ENCODE measurements around the gene ADAMTS13. TPM values are rescaled to one million over a fixed set of nuclear protein-coding genes. Genes with fewer than 3 reads are reported as not detected.

The ADAMTS13 gene
- total and polyA plus RNA-seq, 12 donors, result 1.5 to 17.8 (median 3.5) TPM

DNA sequence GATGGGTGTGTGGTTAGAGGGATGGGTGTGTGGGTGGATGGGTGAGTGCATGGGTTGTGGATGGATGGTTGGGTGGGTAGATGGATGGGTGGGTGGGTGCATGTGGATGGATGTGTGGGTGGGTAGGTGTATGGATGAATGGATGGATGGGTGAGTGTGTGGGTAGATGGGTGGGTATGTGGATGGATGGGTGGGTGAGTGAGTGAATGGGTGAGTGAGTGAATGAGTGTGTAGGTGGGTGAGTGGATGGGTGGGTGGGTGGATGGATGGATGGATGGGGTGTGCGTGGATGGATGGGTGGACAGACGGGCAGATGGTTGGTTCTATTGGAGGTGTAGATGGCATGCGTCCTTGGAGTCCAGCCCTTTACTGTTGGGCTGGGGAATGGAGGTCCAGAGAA, 28.8 kb upstream of the ADAMTS13 start:
- TF ChIP-seq CTCF (IDR thresholded peaks at IDR 0.05), result no peak
- Histone ChIP-seq H3K27me3 (peaks cover 0 to 36% (median 7%) of the 10 kb centered on the region in 7 donors), H3K36me3 (no peaks in the 10 kb centered on the region), H3K4me3 (no peak overlapping the region), H3K9me3 (no peaks in the 10 kb centered on the region), H3K27ac (no peak overlapping the region), H3K4me1 (no peaks in the 10 kb centered on the region)
- ATAC-seq (no peak), DNase-seq (no peak)
- intact Hi-C loops (cut with DNase I), result no loop called here
- WGBS, 2 donors, result 84 to 90% methylated on average over 3 of the region's 3 CpGs

DNA sequence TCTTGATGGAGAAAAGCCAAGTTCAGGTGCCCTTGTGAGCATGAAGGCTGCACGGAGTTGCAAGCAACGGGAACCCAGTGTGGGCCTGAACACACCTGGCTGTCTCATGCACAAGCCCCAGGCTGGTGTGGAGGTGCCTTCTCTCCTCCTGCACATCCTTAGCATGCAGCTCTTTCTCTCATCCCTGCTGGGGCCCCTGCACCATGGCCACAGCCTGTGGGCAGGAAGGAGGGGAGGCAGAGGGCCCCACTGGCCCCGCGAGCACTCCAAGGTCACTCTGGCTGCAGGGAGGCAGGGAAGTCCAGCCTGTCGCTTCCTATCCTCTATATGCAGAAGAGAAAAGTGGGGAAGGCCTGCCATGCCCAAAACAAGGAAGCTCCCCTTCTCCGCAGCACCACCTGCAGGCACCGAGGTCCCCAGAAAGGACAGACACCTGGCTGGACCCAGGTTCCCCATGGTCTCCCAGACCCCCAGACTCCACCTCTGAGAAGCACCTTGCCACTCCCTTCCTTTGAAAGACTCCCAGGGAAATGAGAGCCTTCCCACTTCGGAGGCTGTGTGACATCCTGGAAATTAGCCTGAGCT, 27.4 kb upstream of the ADAMTS13 start:
- DNase-seq, result no peak
- WGBS, 2 donors, result 38 to 48% methylated on average over 8 of the region's 8 CpGs

DNA sequence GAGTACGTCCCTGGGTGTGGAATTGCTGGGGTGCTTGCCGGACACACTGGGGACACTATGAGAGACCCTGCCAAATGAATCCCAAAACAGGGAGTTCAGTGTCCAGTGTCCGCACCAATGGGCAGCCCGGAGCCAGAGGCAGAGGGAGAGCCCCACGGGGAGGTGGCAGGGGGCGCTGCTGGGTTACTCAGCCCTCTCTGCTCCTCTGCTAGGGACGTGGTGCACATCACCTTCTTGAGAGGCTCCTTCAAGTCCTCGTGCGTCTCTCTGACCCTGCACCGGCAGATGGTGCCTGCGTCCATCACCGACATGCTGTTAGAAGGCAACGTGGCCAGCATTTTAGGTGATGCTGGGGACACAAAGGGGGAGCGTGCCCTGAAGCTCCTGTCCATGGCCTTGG, 25.2 kb upstream of the ADAMTS13 start:
- DNase-seq (no peak), ATAC-seq (peak in 2 of 8 donors; percentile 22 to 25)
- 22 to 24% methylated on average over 14 of the region's 14 CpGs for WGBS, 2 donors
- Histone ChIP-seq H3K4me3 (no peak overlapping the region), H3K36me3 (peaks cover 0 to 5% (median 0%) of the 10 kb centered on the region in 9 donors), H3K27me3 (peaks cover 0 to 30% (median 5%) of the 10 kb centered on the region in 7 donors), H3K4me1 (no peaks in the 10 kb centered on the region), H3K27ac (no peak overlapping the region), H3K9me3 (no peaks in the 10 kb centered on the region)
- intact Hi-C loops (cut with DNase I), result no loop called here
- TF ChIP-seq CTCF (IDR thresholded peaks at IDR 0.05), result peak in 2 of 9 donors; percentile 24 to 39

More for the DNA sequence above, 27.4 kb upstream of the ADAMTS13 start:
- no peaks in the 10 kb centered on the region for H3K4me1 ChIP-seq
- H3K4me3 ChIP-seq, result no peak overlapping the region
- no peak for ATAC-seq
- intact Hi-C loops (cut with DNase I), result no loop called here
- no peak for TF ChIP-seq CTCF (IDR thresholded peaks at IDR 0.05)
- no peak overlapping the region for H3K27ac ChIP-seq
- no peaks in the 10 kb centered on the region for H3K36me3 ChIP-seq
- H3K9me3 ChIP-seq, result no peaks in the 10 kb centered on the region
- H3K27me3 ChIP-seq, result peaks cover 0 to 36% (median 7%) of the 10 kb centered on the region in 7 donors

DNA sequence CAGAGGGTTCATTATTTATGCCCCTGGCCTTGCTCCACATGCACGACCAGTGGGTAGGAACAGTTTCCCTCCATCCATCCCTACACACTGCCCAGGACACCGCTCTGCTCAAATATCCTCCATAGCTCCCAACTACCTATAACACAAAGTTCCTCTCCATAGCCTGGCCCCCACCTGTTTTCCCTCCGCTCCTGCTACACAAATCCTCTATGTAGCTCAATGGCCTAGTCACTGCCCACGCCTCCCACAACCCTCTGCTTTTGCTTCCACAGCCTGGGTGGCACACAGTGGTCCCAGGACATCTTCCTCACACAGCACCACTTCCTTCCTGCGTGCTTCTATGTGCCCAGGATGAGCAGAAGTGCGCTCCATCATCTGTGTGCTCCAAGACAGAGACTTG, 24.8 kb upstream of the ADAMTS13 start:
- H3K36me3 ChIP-seq, result peaks cover 0 to 5% (median 0%) of the 10 kb centered on the region in 9 donors
- intact Hi-C loops (cut with DNase I), result no loop called here
- ATAC-seq (no peak), DNase-seq (no peak)
- peaks cover 0 to 27% (median 4%) of the 10 kb centered on the region in 7 donors for H3K27me3 ChIP-seq
- no peak overlapping the region for H3K4me3 ChIP-seq
- H3K9me3 ChIP-seq, result no peaks in the 10 kb centered on the region
- WGBS, 2 donors, result 79 to 81% methylated on average over 6 of the region's 6 CpGs
- no peak overlapping the region for H3K27ac ChIP-seq
- H3K4me1 ChIP-seq, result no peaks in the 10 kb centered on the region
- no peak for TF ChIP-seq CTCF (IDR thresholded peaks at IDR 0.05)
